ENCODE measurements around the gene RAB35.

GRCh38 chr12:120060717-120061116 is 55.8 kb downstream of the RAB35 start:
- no peak for TF ChIP-seq CTCF (IDR thresholded peaks at IDR 0.05; ENCODE audit: low read depth, low read length, poor library complexity, severe bottlenecking)
- TF ChIP-seq EZH2phosphoT487 (IDR thresholded peaks at IDR 0.05; ENCODE audit: borderline replicate concordance, low read length): no peak
